Measurements from ENCODE around the gene MYO5A. TPM values are rescaled to one million over a fixed set of nuclear protein-coding genes. Genes with fewer than 3 reads are reported as not detected.

MYO5A gene
- total RNA-seq, 1 donor from 2014 or later: 26.2 TPM

GRCh38 chr15:52352086-52352485 is 176.6 kb downstream of the MYO5A start:
- H3K4me1 Mint-ChIP-seq (ENCODE audit: low read depth): peaks cover 3% of the 10 kb centered on the region
- H3K36me3 Mint-ChIP-seq (ENCODE audit: low read depth): peaks cover 21% of the 10 kb centered on the region
- H3K9me3 Mint-ChIP-seq: no peaks in the 10 kb centered on the region
- H3K4me3 Mint-ChIP-seq: no peak overlapping the region
- H3K27me3 Mint-ChIP-seq (ENCODE audit: insufficient read depth): no peaks in the 10 kb centered on the region
- intact Hi-C loops (cut with micrococcal nuclease): no loop called here
- no peak overlapping the region for H3K27ac Mint-ChIP-seq
- DNase-seq (ENCODE audit: low spot score): no peak

GRCh38 chr15:52351206-52351908 is 177.3 kb downstream of the MYO5A start:
- H3K36me3 Mint-ChIP-seq (ENCODE audit: low read depth): peaks cover 21% of the 10 kb centered on the region
- peaks cover 5% of the 10 kb centered on the region for H3K4me1 Mint-ChIP-seq (ENCODE audit: low read depth)
- intact Hi-C loops (cut with micrococcal nuclease): no loop called here

GRCh38 chr15:52350423-52350822 is 178.3 kb downstream of the MYO5A start:
- H3K36me3 Mint-ChIP-seq (ENCODE audit: low read depth): peaks cover 19% of the 10 kb centered on the region
- H3K4me1 Mint-ChIP-seq (ENCODE audit: low read depth): peaks cover 5% of the 10 kb centered on the region
- H3K27me3 Mint-ChIP-seq (ENCODE audit: insufficient read depth): no peaks in the 10 kb centered on the region
- H3K4me3 Mint-ChIP-seq: no peak overlapping the region
- DNase-seq (ENCODE audit: low spot score): no peak
- H3K9me3 Mint-ChIP-seq: no peaks in the 10 kb centered on the region
- no peak overlapping the region for H3K27ac Mint-ChIP-seq
- intact Hi-C loops (cut with micrococcal nuclease): no loop called here

More at GRCh38 chr15:52351206-52351908, 177.3 kb downstream of the MYO5A start:
- Mint-ChIP-seq H3K27me3 (ENCODE audit: insufficient read depth) (no peaks in the 10 kb centered on the region), H3K27ac (no peak overlapping the region), H3K9me3 (no peaks in the 10 kb centered on the region), H3K4me3 (no peak overlapping the region)
- no peak for DNase-seq (ENCODE audit: low spot score)

- Mint-ChIP-seq H3K27me3 (ENCODE audit: insufficient read depth) (no peaks in the 10 kb centered on the region), H3K9me3 (no peaks in the 10 kb centered on the region), H3K27ac (no peak overlapping the region), H3K36me3 (ENCODE audit: low read depth) (peaks cover 20% of the 10 kb centered on the region), H3K4me3 (no peak overlapping the region), H3K4me1 (ENCODE audit: low read depth) (peaks cover 5% of the 10 kb centered on the region)
- intact Hi-C loops (cut with micrococcal nuclease): no loop called here
- DNase-seq (ENCODE audit: low spot score): no peak
Observed at GRCh38 chr15:52349052-52349700, 179.5 kb downstream of the MYO5A start.

- intact Hi-C loops (cut with micrococcal nuclease): no loop called here
- no peak for DNase-seq (ENCODE audit: low spot score)
- peaks cover 21% of the 10 kb centered on the region for H3K36me3 Mint-ChIP-seq (ENCODE audit: low read depth)
- no peaks in the 10 kb centered on the region for H3K9me3 Mint-ChIP-seq
- no peak overlapping the region for H3K27ac Mint-ChIP-seq
- no peaks in the 10 kb centered on the region for H3K27me3 Mint-ChIP-seq (ENCODE audit: insufficient read depth)
- H3K4me3 Mint-ChIP-seq: no peak overlapping the region
- peaks cover 5% of the 10 kb centered on the region for H3K4me1 Mint-ChIP-seq (ENCODE audit: low read depth)
Observed at GRCh38 chr15:52348056-52348745, 180.5 kb downstream of the MYO5A start.

- no peak for DNase-seq (ENCODE audit: low spot score)
- Mint-ChIP-seq H3K9me3 (no peaks in the 10 kb centered on the region), H3K4me1 (ENCODE audit: low read depth) (peaks cover 5% of the 10 kb centered on the region), H3K27me3 (ENCODE audit: insufficient read depth) (no peaks in the 10 kb centered on the region), H3K27ac (no peak overlapping the region), H3K4me3 (no peak overlapping the region), H3K36me3 (ENCODE audit: low read depth) (peaks cover 9% of the 10 kb centered on the region)
- intact Hi-C loops (cut with micrococcal nuclease): no loop called here
Observed at GRCh38 chr15:52344592-52344991, 184.1 kb downstream of the MYO5A start.

GRCh38 chr15:52343831-52344230 is 184.8 kb downstream of the MYO5A start:
- H3K36me3 Mint-ChIP-seq (ENCODE audit: low read depth): peaks cover 5% of the 10 kb centered on the region
- H3K9me3 Mint-ChIP-seq: no peaks in the 10 kb centered on the region
- H3K27ac Mint-ChIP-seq: no peak overlapping the region
- intact Hi-C loops (cut with micrococcal nuclease): no loop called here
- H3K27me3 Mint-ChIP-seq (ENCODE audit: insufficient read depth): no peaks in the 10 kb centered on the region
- H3K4me1 Mint-ChIP-seq (ENCODE audit: low read depth): peaks cover 5% of the 10 kb centered on the region
- H3K4me3 Mint-ChIP-seq: no peak overlapping the region
- no peak for DNase-seq (ENCODE audit: low spot score)

GRCh38 chr15:52340093-52340492 is 188.6 kb downstream of the MYO5A start:
- H3K9me3 Mint-ChIP-seq: no peaks in the 10 kb centered on the region
- peaks cover 5% of the 10 kb centered on the region for H3K36me3 Mint-ChIP-seq (ENCODE audit: low read depth)
- no peak overlapping the region for H3K4me3 Mint-ChIP-seq
- DNase-seq (ENCODE audit: low spot score): no peak
- intact Hi-C loops (cut with micrococcal nuclease): no loop called here
- H3K27me3 Mint-ChIP-seq (ENCODE audit: insufficient read depth): no peaks in the 10 kb centered on the region
- H3K27ac Mint-ChIP-seq: no peak overlapping the region
- H3K4me1 Mint-ChIP-seq (ENCODE audit: low read depth): peaks cover 18% of the 10 kb centered on the region

- no peak overlapping the region for H3K27ac Mint-ChIP-seq
- DNase-seq (ENCODE audit: low spot score): no peak
- no peaks in the 10 kb centered on the region for H3K9me3 Mint-ChIP-seq
- no peaks in the 10 kb centered on the region for H3K27me3 Mint-ChIP-seq (ENCODE audit: insufficient read depth)
- H3K36me3 Mint-ChIP-seq (ENCODE audit: low read depth): peaks cover 6% of the 10 kb centered on the region
- no peak overlapping the region for H3K4me3 Mint-ChIP-seq
- intact Hi-C loops (cut with micrococcal nuclease): no loop called here
- H3K4me1 Mint-ChIP-seq (ENCODE audit: low read depth): peaks cover 18% of the 10 kb centered on the region
Observed at GRCh38 chr15:52338891-52339290, 189.8 kb downstream of the MYO5A start.

GRCh38 chr15:52338058-52338457 is 190.6 kb downstream of the MYO5A start:
- Mint-ChIP-seq H3K36me3 (ENCODE audit: low read depth) (peaks cover 6% of the 10 kb centered on the region), H3K27ac (no peak overlapping the region), H3K9me3 (no peaks in the 10 kb centered on the region), H3K27me3 (ENCODE audit: insufficient read depth) (no peaks in the 10 kb centered on the region), H3K4me1 (ENCODE audit: low read depth) (peaks cover 21% of the 10 kb centered on the region), H3K4me3 (no peak overlapping the region)
- intact Hi-C loops (cut with micrococcal nuclease): no loop called here
- no peak for DNase-seq (ENCODE audit: low spot score)

- DNase-seq (ENCODE audit: low spot score): no peak
- peaks cover 9% of the 10 kb centered on the region for H3K36me3 Mint-ChIP-seq (ENCODE audit: low read depth)
- H3K4me3 Mint-ChIP-seq: no peak overlapping the region
- H3K27ac Mint-ChIP-seq: peak overlapping the region; percentile 19
- no peaks in the 10 kb centered on the region for H3K9me3 Mint-ChIP-seq
- H3K4me1 Mint-ChIP-seq (ENCODE audit: low read depth): peaks cover 29% of the 10 kb centered on the region
- intact Hi-C loops (cut with micrococcal nuclease): no loop called here
- no peaks in the 10 kb centered on the region for H3K27me3 Mint-ChIP-seq (ENCODE audit: insufficient read depth)
Observed at GRCh38 chr15:52337198-52337853, 191.4 kb downstream of the MYO5A start.

- peaks cover 37% of the 10 kb centered on the region for H3K4me1 Mint-ChIP-seq (ENCODE audit: low read depth)
- H3K27ac Mint-ChIP-seq: no peak overlapping the region
- H3K36me3 Mint-ChIP-seq (ENCODE audit: low read depth): peaks cover 9% of the 10 kb centered on the region
Observed at GRCh38 chr15:52336529-52336928, 192.2 kb downstream of the MYO5A start.

More at GRCh38 chr15:52336529-52336928, 192.2 kb downstream of the MYO5A start:
- DNase-seq (ENCODE audit: low spot score): no peak
- H3K4me3 Mint-ChIP-seq: no peak overlapping the region
- H3K27me3 Mint-ChIP-seq (ENCODE audit: insufficient read depth): no peaks in the 10 kb centered on the region
- intact Hi-C loops (cut with micrococcal nuclease): no loop called here
- H3K9me3 Mint-ChIP-seq: no peaks in the 10 kb centered on the region
